NT2/D1 (cell line): ENCODE results near the gene ADORA2A.

Experiments
- DNase-seq: peaks from one replicate; pipeline ENCODE4 v3.0.0-alpha.2; 2011; ENCODE audit warnings: low read depth, low spot score
- H3K27me3 ChIP-seq: 2 replicates; pipeline ENCODE4 v1.6.0; 2011; ENCODE audit warnings: mild to moderate bottlenecking; ENCODE audit not compliant: insufficient read length, insufficient read depth
- H3K36me3 ChIP-seq: 2 replicates; pipeline ENCODE4 v1.6.1; 2011; ENCODE audit warnings: mild to moderate bottlenecking, low read length, mixed read lengths; ENCODE audit not compliant: insufficient read depth, insufficient read length
- H3K4me1 ChIP-seq: 2 replicates; pipeline ENCODE4 v1.5.1; 2011; ENCODE audit not compliant: insufficient read depth, insufficient read length
- H3K4me3 ChIP-seq: 2 replicates; pipeline ENCODE4 v1.5.1; 2011; ENCODE audit warnings: low read depth; ENCODE audit not compliant: insufficient read length
- H3K9ac ChIP-seq: 2 replicates; pipeline ENCODE4 v1.6.0; 2011; ENCODE audit warnings: low read depth; ENCODE audit not compliant: insufficient read length
- H3K9me3 ChIP-seq: 2 replicates; pipeline ENCODE4 v1.5.1; 2011; ENCODE audit warnings: mild to moderate bottlenecking, low read length; ENCODE audit not compliant: insufficient read depth
- SUZ12 ChIP-seq: IDR thresholded peaks from 2 replicates; pipeline ENCODE4 v1.6.1; 2011; ENCODE audit not compliant: insufficient read length, insufficient read depth; ENCODE audit errors: extremely low read depth
- YY1 ChIP-seq: IDR thresholded peaks from 2 replicates; pipeline ENCODE4 v1.6.1; 2011; ENCODE audit not compliant: insufficient read length, insufficient read depth
- ZNF274 ChIP-seq: IDR thresholded peaks from 2 replicates; pipeline ENCODE4 v1.6.1; 2011; ENCODE audit warnings: mild to moderate bottlenecking, low read depth, low read length

Gene ADORA2A

GRCh38 chr22:24451162-24451561, 23.8 kb downstream of the ADORA2A start:
- no peak for DNase-seq
- Histone ChIP-seq H3K36me3 (no peaks in the 10 kb centered on the region), H3K27me3 (peaks cover 2% of the 10 kb centered on the region), H3K9ac (no peak overlapping the region), H3K9me3 (peaks cover 12% of the 10 kb centered on the region), H3K4me3 (no peak overlapping the region), H3K4me1 (peaks cover under 1% of the 10 kb centered on the region)
- no peak for TF ChIP-seq SUZ12
- no peak for TF ChIP-seq ZNF274
- TF ChIP-seq YY1: no peak

GRCh38 chr22:24453853-24454252, 26.5 kb downstream of the ADORA2A start:
- H3K27me3 ChIP-seq: peaks cover 1% of the 10 kb centered on the region
- no peaks in the 10 kb centered on the region for H3K4me1 ChIP-seq
- H3K4me3 ChIP-seq: no peak overlapping the region
- H3K9ac ChIP-seq: no peak overlapping the region
- no peaks in the 10 kb centered on the region for H3K36me3 ChIP-seq
- DNase-seq: no peak
- peaks cover 12% of the 10 kb centered on the region for H3K9me3 ChIP-seq
- TF ChIP-seq SUZ12 (no peak), ZNF274 (no peak), YY1 (no peak)

- Histone ChIP-seq H3K4me1 (no peaks in the 10 kb centered on the region), H3K9me3 (peaks cover 12% of the 10 kb centered on the region), H3K9ac (no peak overlapping the region), H3K36me3 (no peaks in the 10 kb centered on the region), H3K4me3 (no peak overlapping the region), H3K27me3 (no peaks in the 10 kb centered on the region)
- DNase-seq: no peak
- TF ChIP-seq ZNF274 (no peak), SUZ12 (no peak), YY1 (no peak)
Measured at GRCh38 chr22:24455039-24455438, 27.6 kb downstream of the ADORA2A start.

- Histone ChIP-seq H3K9ac (no peak overlapping the region), H3K9me3 (peaks cover 12% of the 10 kb centered on the region), H3K4me3 (no peak overlapping the region), H3K4me1 (peaks cover 3% of the 10 kb centered on the region), H3K27me3 (no peaks in the 10 kb centered on the region), H3K36me3 (no peaks in the 10 kb centered on the region)
- TF ChIP-seq YY1 (no peak), ZNF274 (no peak), SUZ12 (no peak)
- DNase-seq: no peak
Measured at GRCh38 chr22:24455751-24456426, 28.5 kb downstream of the ADORA2A start.

GRCh38 chr22:24457894-24458420, 30.6 kb downstream of the ADORA2A start:
- peaks cover 3% of the 10 kb centered on the region for H3K4me1 ChIP-seq
- no peaks in the 10 kb centered on the region for H3K27me3 ChIP-seq
- H3K36me3 ChIP-seq: no peaks in the 10 kb centered on the region
- H3K9me3 ChIP-seq: no peaks in the 10 kb centered on the region
- TF ChIP-seq ZNF274: no peak
- no peak for TF ChIP-seq SUZ12
- no peak for TF ChIP-seq YY1
- H3K4me3 ChIP-seq: no peak overlapping the region
- DNase-seq: no peak
- H3K9ac ChIP-seq: no peak overlapping the region

GRCh38 chr22:24459911-24460310, 32.5 kb downstream of the ADORA2A start:
- H3K36me3 ChIP-seq: no peaks in the 10 kb centered on the region
- H3K4me1 ChIP-seq: peaks cover 3% of the 10 kb centered on the region
- no peaks in the 10 kb centered on the region for H3K27me3 ChIP-seq
- no peak for TF ChIP-seq YY1
- no peak for TF ChIP-seq SUZ12
- TF ChIP-seq ZNF274: no peak
- H3K9me3 ChIP-seq: no peaks in the 10 kb centered on the region
- no peak overlapping the region for H3K9ac ChIP-seq
- DNase-seq: no peak
- no peak overlapping the region for H3K4me3 ChIP-seq

- Histone ChIP-seq H3K9me3 (no peaks in the 10 kb centered on the region), H3K4me3 (no peak overlapping the region), H3K27me3 (no peaks in the 10 kb centered on the region), H3K4me1 (peaks cover 3% of the 10 kb centered on the region), H3K9ac (no peak overlapping the region), H3K36me3 (no peaks in the 10 kb centered on the region)
- TF ChIP-seq YY1 (no peak), SUZ12 (no peak), ZNF274 (no peak)
- no peak for DNase-seq
Measured at GRCh38 chr22:24460418-24461089, 33.2 kb downstream of the ADORA2A start.
